GM18909 (cell line): ENCODE measurements around the gene C2orf81.
A peak's percentile ranks its signal among the peaks of the same experiment; 100 is the strongest.

Experiments used
- ATAC-seq: cut with Tn5 transposase; IDR thresholded peaks from one replicate; pipeline ENCODE4 v1.9.1; 2021; ENCODE audit warnings: mild to moderate bottlenecking; ENCODE audit not compliant: unreplicated experiment, poor library complexity

The C2orf81 gene

GRCh38 chr2:74393525-74393924, 27.9 kb downstream of the C2orf81 start:
- no peak for ATAC-seq

DNA sequence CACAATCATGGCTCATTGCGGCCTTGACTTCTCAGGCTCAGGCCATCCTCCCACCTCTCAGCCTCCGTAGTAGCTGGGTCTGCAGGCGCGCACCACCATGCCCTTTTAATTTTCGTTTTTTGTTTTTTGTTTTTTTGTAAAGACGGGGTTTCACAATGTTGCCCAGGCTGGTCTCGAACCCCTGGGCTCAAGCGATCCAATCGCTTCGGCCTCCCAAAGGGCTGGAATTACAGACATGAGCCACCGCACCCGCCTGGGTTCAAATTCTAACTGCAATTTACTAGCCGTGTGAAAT, 29.0 kb downstream of the C2orf81 start:
- no peak for ATAC-seq

GRCh38 chr2:74391580-74392448, 29.6 kb downstream of the C2orf81 start:
- peak; percentile 75 for ATAC-seq

DNA sequence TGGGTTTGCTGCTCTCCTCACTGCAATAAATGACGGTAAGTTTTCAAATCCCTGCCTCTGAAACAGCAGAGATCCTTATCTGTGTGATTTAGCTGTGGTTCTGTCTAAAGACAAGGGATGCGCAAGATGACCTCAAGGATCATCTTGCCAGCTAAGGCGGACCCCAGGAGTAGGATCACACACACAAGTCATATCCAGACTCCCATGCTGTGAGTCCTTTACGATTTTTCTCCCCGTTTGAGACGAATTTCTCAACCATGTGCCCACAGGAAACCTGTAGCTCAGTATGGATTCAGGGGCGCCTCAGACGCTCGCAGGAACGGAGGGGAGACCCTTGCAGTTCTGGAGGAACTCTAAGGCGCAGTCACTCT, 30.2 kb downstream of the C2orf81 start:
- peak; percentile 29 for ATAC-seq

GRCh38 chr2:74390606-74391005, 30.8 kb downstream of the C2orf81 start:
- no peak for ATAC-seq

- ATAC-seq, result no peak
These were observed 34.1 kb downstream of the C2orf81 start for GRCh38 chr2:74387346-74387745.

- no peak for ATAC-seq
These were observed 36.0 kb downstream of the C2orf81 start for GRCh38 chr2:74385396-74385795.

GRCh38 chr2:74384051-74384450, 37.4 kb downstream of the C2orf81 start:
- no peak for ATAC-seq

DNA sequence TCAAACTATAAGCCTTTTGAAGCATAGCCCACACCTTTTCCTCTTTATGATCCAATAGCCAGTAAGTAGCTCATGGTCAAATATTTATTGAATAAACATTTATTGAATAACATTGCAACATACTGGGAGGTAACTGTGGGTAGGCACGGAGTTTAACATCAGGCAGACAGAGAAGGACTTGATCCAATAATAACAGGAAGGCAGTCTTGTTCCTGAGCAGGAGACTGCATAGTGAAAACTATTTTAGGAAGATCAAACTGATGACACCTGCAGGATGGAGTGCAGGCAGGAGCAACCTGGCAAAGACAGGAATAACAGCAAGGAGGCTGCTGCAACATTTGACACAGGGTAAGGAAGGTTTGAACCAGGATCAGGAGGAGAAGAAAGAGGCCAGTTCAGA, 38.2 kb downstream of the C2orf81 start:
- ATAC-seq, result no peak

DNA sequence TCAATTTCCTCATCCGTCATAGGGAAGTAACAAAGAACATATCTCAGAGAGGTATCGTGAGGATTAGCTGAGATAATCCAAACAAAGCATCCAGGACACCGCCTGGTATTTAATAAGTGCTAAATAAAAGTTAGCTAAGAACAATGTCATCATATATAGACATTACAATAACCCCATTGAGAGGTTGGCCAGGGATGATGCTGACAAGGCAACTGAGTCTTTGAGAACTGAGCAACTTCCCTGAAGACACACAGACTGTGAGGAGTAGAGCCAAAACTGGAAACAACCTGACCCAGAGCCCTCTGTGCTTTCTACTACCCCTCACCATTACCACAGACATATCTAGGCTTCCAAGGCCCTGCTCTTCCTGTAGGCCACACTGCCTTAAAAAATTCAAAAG, 39.7 kb downstream of the C2orf81 start:
- ATAC-seq, result no peak

DNA sequence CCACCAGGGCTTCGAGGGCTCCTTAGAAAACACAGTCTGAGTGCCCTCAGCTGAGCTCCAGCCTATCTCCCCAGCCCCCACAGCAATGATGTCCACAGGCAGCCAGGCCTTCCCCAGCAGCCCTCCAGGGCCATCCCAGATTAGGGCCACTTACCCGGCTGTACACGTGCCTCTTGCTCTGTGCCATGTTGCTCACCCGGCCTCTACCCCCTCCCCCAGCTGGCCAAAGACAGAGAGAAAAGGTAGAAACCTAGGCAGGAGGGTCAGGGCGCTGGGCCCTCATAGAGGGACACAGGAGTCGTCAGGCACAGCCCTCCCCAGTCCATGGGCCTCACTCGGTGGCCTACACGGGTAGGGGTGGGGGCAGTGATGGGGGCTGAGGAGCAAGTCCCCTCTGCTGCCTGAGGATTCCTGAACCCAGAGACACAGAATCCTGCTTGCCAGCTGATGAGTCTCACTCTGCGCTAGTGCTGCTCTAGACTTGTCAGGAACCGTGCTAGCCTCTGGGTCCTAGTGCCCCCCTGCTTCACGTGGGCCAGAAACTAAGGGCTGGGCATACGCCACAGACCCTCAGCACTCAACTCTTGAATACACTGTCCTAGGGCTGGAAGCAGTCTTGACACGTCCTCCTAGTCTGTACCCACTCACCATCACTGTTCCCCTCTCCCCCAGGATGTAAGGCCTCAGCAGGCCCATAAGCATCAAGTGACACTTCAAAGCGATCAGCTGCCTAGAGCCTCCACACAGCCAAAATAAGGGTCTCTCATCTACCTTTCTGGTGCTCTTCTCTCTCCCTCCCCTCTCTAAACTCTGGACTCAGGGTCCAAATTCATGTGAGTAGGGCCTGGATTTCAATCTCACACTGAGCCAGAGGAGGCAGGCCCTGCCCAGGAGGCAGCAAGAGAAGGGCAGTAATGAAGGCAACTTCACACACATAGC, 41.3 kb downstream of the C2orf81 start, which contains the start of gene DCTN1:
Gene DCTN1 (minus strand): TSS at position 461 of the 939 bp plus-strand sequence. CDS start 274 bp downstream, at position 187.
- peak; percentile 65 for ATAC-seq

GRCh38 chr2:74378007-74378406, 43.4 kb downstream of the C2orf81 start:
- no peak for ATAC-seq

- ATAC-seq, result no peak
These were observed 45.6 kb downstream of the C2orf81 start for GRCh38 chr2:74375838-74376237.

- ATAC-seq, result no peak
These were observed 46.8 kb downstream of the C2orf81 start for GRCh38 chr2:74374509-74375205.

DNA sequence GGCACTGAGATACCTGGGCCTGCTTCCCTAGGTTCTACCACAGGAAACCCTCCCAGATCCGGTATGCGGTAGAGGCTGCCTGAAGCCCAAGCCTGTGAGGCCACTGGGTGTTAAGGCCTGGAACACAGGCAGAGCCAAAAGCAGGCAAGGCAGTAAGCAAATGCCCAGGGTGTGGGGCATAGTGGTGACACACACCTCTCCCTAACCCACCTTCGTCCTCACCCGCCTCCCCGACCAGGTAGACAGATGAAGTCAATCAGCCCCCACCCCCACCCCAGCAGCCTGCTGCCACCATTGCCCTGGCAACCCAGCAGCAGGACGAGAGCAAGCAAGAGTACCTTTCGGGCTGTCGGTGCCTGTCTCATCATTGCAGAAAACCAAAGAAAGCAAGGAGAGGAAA, 47.4 kb downstream of the C2orf81 start:
- ATAC-seq, result no peak

DNA sequence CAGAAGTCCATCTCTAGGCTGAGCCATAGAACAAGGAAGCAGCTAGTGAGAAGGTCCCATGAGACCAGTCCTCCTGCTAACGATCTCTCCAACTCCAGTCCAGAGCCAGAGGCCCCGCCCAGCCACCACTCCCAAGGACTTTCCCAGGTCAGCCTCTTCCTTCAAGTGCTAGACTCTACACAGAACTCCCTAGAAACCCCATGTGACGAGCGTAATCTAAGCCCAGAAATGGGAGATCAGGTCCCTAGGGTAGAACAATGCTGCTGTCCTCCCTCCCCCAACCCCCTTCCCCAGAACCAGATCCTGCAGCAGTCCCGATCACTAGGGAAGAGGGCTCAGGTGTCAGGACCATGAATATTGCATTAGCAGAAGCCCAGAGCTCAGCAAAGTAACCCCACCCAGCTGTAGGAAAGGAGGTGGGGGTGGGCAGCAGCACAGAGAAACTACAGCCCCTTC, 48.2 kb downstream of the C2orf81 start:
- ATAC-seq, result no peak

DNA sequence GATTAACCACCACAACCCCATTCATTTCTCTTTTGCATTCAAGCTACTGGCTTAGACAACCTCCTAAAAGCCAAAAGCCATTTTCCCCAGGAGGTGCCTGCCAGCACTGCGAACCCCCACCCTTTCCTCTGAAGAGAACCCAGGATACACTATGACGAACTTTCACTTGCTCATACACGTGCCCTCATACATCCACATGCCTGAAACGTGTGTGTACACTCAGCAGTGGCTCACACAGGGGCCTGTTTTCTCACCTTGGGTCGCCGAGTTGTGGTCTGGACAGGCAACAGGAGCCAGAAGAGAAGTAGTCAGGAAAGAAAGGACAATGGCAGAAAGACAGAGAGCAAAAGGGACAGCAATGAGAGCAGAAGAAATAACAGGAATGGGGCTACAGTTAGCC, 48.7 kb downstream of the C2orf81 start:
- no peak for ATAC-seq

- ATAC-seq, result no peak
These were observed 50.0 kb downstream of the C2orf81 start for GRCh38 chr2:74371421-74371820.

DNA sequence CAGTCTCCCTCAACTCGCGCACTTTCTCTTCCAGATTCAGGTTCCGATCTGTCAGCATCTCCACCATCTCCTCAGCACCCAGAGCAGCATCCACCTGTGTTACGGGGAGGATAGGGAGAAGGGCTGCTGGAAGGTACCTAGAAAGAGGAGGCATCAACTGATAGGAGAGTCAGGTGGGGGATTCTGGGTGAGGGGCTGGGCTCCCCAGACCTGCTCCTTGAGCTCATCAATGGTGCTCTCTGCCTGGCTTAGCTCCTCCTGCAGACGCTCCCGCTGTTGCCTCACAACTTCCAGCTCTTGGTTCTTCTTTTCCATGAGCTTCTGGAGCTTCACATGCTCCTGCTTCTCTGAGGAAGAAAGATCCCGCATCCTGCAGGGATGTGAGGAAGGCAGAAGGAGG, 51.4 kb downstream of the C2orf81 start:
- no peak for ATAC-seq

GRCh38 chr2:74368499-74368898, 52.9 kb downstream of the C2orf81 start:
- no peak for ATAC-seq

- ATAC-seq, result no peak
These were observed 53.6 kb downstream of the C2orf81 start for GRCh38 chr2:74367789-74368188.
